ENCODE measurements around the gene GRIK3.

The GRIK3 gene

GRCh38 chr1:36864823-36865601 is 169.3 kb downstream of the GRIK3 start:
- H3K27ac ChIP-seq, result no peak overlapping the region
- TF ChIP-seq, protein P1, sequence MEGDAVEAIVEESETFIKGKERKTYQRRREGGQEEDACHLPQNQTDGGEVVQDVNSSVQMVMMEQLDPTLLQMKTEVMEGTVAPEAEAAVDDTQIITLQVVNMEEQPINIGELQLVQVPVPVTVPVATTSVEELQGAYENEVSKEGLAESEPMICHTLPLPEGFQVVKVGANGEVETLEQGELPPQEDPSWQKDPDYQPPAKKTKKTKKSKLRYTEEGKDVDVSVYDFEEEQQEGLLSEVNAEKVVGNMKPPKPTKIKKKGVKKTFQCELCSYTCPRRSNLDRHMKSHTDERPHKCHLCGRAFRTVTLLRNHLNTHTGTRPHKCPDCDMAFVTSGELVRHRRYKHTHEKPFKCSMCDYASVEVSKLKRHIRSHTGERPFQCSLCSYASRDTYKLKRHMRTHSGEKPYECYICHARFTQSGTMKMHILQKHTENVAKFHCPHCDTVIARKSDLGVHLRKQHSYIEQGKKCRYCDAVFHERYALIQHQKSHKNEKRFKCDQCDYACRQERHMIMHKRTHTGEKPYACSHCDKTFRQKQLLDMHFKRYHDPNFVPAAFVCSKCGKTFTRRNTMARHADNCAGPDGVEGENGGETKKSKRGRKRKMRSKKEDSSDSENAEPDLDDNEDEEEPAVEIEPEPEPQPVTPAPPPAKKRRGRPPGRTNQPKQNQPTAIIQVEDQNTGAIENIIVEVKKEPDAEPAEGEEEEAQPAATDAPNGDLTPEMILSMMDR (conservative IDR thresholded peaks at IDR 0.05), result no peak
- no peak for TF ChIP-seq ZFX (IDR thresholded peaks at IDR 0.05)

DNA sequence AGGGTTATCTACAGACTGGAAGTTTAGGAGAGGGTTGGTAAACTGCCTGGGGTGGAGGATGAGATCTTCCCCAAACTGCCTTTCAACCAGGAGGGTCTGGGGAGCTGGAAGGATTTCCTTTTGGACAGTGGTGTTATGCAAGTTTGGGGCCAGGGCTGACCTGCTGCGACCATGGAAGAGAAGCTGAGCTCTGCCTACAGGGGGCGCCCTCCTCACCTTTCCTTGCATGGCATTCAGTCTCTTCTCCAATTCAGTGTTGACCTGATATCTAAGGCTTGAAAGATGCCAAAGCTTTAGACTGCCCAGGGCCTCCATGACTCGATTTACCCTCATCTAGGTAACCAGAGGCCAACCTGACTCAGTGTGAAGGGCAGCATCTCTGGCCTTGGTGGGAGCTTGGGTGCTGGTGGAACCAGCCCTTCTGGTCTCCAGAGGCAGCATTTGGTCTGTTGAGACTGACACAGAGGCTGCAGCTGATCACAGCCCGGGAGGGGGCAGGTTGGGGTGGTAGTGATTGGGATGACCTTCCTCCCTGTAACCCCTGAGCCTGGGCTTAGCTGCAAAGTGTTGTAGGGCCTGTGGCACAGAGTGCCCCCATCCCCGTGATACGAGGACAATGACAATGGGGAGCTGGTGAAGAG is 170.0 kb downstream of the GRIK3 start:
- TF ChIP-seq, protein P1 (conservative IDR thresholded peaks at IDR 0.05), result no peak; the same call in 1 of the 2 replicates
- TF ChIP-seq ZFX (IDR thresholded peaks at IDR 0.05), result no peak
- H3K27ac ChIP-seq, result no peak overlapping the region

DNA sequence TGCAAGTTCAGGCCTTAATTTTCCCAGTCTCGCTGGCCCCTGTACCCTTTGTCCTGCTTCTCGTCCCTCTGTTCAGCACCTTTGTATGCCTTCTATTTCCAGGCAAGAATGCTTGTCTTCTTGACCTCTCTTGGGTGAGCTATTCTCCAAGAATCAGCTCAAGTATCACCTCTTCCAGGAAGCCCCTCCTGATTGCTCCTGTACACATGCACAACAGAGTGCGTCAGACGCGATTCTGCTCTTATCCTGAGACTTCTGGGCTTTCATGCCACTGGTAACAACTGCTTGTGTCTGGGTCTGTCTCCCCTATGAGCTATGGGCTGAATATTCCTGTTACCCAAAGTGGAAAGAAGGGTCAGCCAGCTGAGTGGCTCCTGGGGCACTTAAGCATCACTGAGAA is 170.8 kb downstream of the GRIK3 start:
- H3K27ac ChIP-seq, result no peak overlapping the region
- TF ChIP-seq, protein P1 (conservative IDR thresholded peaks at IDR 0.05), result no peak
- TF ChIP-seq ZFX (IDR thresholded peaks at IDR 0.05), result no peak

DNA sequence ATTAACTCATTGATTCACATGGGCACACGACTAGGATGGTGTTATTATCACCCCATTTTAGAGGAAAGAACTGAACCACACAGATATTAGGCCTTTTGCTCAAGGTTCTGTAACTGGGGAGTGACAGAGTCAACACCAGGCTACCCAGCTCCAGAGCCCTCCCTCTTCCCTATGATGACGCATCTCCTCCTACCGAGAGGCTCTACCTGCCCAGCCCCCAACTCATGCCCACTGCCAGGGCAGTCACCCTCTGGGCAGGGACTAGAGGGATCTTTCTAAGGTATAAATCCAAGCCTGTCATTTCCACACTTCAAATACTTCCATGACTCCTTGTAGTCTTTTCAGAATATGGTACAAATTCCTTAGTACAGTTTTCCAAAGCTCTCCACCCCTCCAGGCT is 171.3 kb downstream of the GRIK3 start:
- TF ChIP-seq, protein P1 (conservative IDR thresholded peaks at IDR 0.05), result no peak
- TF ChIP-seq ZFX (IDR thresholded peaks at IDR 0.05), result no peak
- H3K27ac ChIP-seq, result no peak overlapping the region

DNA sequence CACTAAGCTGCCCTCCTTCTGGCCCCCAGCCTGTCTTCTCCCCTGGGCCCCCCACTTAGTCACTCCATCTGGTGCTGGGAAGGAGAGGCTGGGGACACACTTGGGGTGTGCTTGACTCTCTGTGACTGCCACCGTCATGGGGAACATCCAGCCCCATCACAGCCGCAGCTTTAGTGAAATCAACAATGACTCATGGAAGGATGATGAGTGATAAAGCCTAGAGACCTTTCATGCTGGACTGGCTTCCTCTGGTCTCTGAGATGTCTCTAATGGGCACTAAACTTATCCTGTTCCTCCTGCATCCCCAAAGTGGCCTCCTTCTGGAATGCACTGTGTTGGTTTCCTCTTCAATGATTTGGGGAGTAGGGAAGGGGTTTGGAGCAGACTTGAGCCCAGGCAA is 172.9 kb downstream of the GRIK3 start:
- no peak overlapping the region for H3K27ac ChIP-seq
- TF ChIP-seq, protein P1 (conservative IDR thresholded peaks at IDR 0.05), result no peak
- no peak for TF ChIP-seq ZFX (IDR thresholded peaks at IDR 0.05)

GRCh38 chr1:36859926-36860325 is 174.4 kb downstream of the GRIK3 start:
- no peak overlapping the region for H3K27ac ChIP-seq
- no peak for TF ChIP-seq ZFX (IDR thresholded peaks at IDR 0.05)

DNA sequence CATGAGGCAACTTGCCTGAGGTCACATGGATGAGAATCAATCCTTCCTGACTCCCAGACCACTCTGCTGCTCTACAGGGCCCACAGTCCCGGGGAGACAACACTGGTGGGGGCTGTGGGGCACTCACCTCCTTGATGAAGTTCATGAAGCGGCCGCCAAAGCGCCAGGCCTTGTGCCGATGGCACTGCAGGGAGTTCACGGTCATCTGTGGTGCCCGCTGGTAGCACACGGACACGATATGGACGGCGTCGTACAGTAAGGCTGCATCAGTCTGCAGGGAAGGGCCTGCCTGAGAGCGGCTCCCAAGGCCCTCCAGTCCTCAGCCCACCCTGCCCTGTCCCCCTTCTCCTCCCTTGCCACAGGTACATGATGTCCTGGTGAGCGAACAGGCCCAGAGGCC is 175.3 kb downstream of the GRIK3 start:
- TF ChIP-seq, protein P1 (conservative IDR thresholded peaks at IDR 0.05), result no peak
- TF ChIP-seq ZFX (IDR thresholded peaks at IDR 0.05), result no peak
- no peak overlapping the region for H3K27ac ChIP-seq
